ENCODE data around the gene KANSL1. TPM values are rescaled to one million over a fixed set of nuclear protein-coding genes. Genes with fewer than 3 reads are reported as not detected.

KANSL1 gene
- total RNA-seq, 1 experiment from 2014 or later = 67.1 TPM

DNA sequence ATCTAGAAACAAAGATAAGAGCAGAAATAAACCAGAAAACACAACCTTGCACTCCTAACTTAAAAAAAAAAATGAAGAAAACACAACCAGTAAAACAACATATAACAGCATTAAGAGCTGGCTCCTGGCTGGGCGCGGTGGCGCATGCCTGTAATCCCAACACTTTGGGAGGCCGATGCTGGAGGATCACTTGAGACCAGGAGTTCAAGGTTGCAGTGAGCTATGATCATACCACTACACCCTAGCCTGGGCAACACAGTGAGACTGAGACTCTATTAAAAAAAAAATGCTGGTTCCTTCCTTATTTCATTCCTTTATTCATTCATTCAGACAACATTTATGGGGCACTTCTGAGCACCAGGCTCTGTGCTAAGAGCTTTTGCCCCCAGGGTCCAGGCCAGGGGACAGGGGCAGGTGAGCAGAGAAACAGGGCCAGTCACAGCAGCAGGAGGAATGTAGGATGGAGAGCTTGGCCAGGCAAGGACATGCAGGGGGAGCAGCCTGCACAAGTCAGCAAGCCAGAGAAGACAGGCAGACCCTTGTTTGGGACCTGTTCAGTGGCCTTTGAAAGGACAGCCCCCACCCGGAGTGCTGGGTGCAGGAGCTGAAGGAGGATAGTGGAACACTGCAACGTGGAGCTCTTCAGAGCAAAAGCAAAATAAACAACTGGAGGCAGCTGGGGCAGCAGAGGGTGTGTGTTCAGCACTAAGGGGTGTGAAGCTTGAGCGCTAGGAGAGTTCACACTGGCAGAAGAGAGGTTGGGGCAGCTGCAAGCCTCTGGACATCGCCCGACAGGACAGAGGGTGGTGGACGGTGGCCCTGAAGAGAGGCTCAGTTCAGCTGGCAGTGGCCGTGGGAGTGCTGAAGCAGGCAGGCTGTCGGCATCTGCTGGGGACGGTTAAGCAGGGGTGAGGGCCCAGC lies 191.6 kb downstream of the KANSL1 start:
- peak overlapping the region; percentile 16 for H3K27ac Mint-ChIP-seq (ENCODE audit: low read depth, unreplicated experiment)
- no peaks in the 10 kb centered on the region for H3K9me3 Mint-ChIP-seq (ENCODE audit: unreplicated experiment)
- TF ChIP-seq, protein P1, sequence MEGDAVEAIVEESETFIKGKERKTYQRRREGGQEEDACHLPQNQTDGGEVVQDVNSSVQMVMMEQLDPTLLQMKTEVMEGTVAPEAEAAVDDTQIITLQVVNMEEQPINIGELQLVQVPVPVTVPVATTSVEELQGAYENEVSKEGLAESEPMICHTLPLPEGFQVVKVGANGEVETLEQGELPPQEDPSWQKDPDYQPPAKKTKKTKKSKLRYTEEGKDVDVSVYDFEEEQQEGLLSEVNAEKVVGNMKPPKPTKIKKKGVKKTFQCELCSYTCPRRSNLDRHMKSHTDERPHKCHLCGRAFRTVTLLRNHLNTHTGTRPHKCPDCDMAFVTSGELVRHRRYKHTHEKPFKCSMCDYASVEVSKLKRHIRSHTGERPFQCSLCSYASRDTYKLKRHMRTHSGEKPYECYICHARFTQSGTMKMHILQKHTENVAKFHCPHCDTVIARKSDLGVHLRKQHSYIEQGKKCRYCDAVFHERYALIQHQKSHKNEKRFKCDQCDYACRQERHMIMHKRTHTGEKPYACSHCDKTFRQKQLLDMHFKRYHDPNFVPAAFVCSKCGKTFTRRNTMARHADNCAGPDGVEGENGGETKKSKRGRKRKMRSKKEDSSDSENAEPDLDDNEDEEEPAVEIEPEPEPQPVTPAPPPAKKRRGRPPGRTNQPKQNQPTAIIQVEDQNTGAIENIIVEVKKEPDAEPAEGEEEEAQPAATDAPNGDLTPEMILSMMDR (IDR thresholded peaks at IDR 0.05; ENCODE audit: unreplicated experiment) = no peak
- intact Hi-C loops (cut with micrococcal nuclease) = loop anchor here (1.0 to 10.0 kb wide), 3 partner anchors 43 to 212 kb away; no protein-coding TSS in a partner anchor
- ChIA-PET CTCF (interaction anchor here (0.6 to 6.4 kb wide), 24 partner anchors 9 to 345 kb away, joined by 3 to 61 read pairs (median 6); partner anchors contain the start of gene KANSL1), POLR2A (interaction anchor here (0.7 to 1.0 kb wide), 2 partner anchors 15 to 211 kb away, joined by 3 to 4 read pairs; no protein-coding TSS in a partner anchor)
- DNase-seq (ENCODE audit: unreplicated experiment) = no peak
- peaks cover 10% of the 10 kb centered on the region for H3K27me3 Mint-ChIP-seq (ENCODE audit: insufficient read depth, unreplicated experiment)
- H3K4me3 Mint-ChIP-seq (ENCODE audit: unreplicated experiment) = no peak overlapping the region
- no peaks in the 10 kb centered on the region for H3K36me3 Mint-ChIP-seq (ENCODE audit: insufficient read depth, unreplicated experiment)
- H3K4me1 Mint-ChIP-seq (ENCODE audit: insufficient read depth, unreplicated experiment) = no peaks in the 10 kb centered on the region
- no TSS peak for BruUV-seq (replicated peaks)

GRCh38 chr17:46000757-46001156 lies 192.5 kb downstream of the KANSL1 start:
- Mint-ChIP-seq H3K27ac (ENCODE audit: low read depth, unreplicated experiment) (no peak overlapping the region), H3K36me3 (ENCODE audit: insufficient read depth, unreplicated experiment) (no peaks in the 10 kb centered on the region), H3K27me3 (ENCODE audit: insufficient read depth, unreplicated experiment) (peaks cover 10% of the 10 kb centered on the region), H3K9me3 (ENCODE audit: unreplicated experiment) (no peaks in the 10 kb centered on the region), H3K4me1 (ENCODE audit: insufficient read depth, unreplicated experiment) (no peaks in the 10 kb centered on the region), H3K4me3 (ENCODE audit: unreplicated experiment) (no peak overlapping the region)
- TF ChIP-seq, protein P1 (IDR thresholded peaks at IDR 0.05; ENCODE audit: unreplicated experiment) = no peak
- DNase-seq (ENCODE audit: unreplicated experiment) = no peak
- ChIA-PET POLR2A (no interaction called here), CTCF (interaction anchor here (0.9 to 6.4 kb wide), 5 partner anchors 179 to 212 kb away, joined by 3 to 61 read pairs (median 3); partner anchors contain the start of gene KANSL1)
- intact Hi-C loops (cut with micrococcal nuclease) = loop anchor here (10.0 kb wide), 1 partner anchor 184 kb away; no protein-coding TSS in a partner anchor
- BruUV-seq (replicated peaks) = no TSS peak

GRCh38 chr17:46000292-46000691 lies 192.9 kb downstream of the KANSL1 start:
- Mint-ChIP-seq H3K27ac (ENCODE audit: low read depth, unreplicated experiment) (no peak overlapping the region), H3K27me3 (ENCODE audit: insufficient read depth, unreplicated experiment) (peaks cover 10% of the 10 kb centered on the region), H3K9me3 (ENCODE audit: unreplicated experiment) (no peaks in the 10 kb centered on the region), H3K36me3 (ENCODE audit: insufficient read depth, unreplicated experiment) (no peaks in the 10 kb centered on the region), H3K4me1 (ENCODE audit: insufficient read depth, unreplicated experiment) (no peaks in the 10 kb centered on the region), H3K4me3 (ENCODE audit: unreplicated experiment) (no peak overlapping the region)
- POLR2A ChIA-PET = no interaction called here
- no peak for DNase-seq (ENCODE audit: unreplicated experiment)
- CTCF ChIA-PET = interaction anchor here (0.9 to 6.4 kb wide), 2 partner anchors 187 to 213 kb away, joined by 3 to 61 read pairs; no protein-coding TSS in a partner anchor
- TF ChIP-seq, protein P1 (IDR thresholded peaks at IDR 0.05; ENCODE audit: unreplicated experiment) = no peak
- intact Hi-C loops (cut with micrococcal nuclease) = loop anchor here (10.0 kb wide), 1 partner anchor 185 kb away; no protein-coding TSS in a partner anchor
- no TSS peak for BruUV-seq (replicated peaks)

DNA sequence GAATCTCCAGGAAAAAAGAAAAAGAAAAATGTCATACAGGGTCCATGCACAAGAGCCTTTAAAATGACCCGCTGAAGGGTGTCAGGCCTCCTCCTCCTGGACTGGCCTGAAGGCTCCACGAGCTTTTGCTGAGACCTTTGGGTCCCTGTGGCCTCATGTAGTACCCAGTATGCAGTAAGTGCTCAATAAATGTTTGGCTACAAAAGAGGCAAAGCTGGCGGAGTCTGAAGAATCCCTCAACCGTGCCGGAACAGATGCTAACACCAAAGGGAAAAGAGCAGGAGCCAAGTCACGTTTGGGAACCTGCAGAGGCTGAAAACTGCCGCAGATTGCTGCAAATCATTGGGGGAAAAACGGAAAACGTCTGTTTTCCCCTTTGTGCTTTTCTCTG lies 193.3 kb downstream of the KANSL1 start:
- POLR2A ChIA-PET = no interaction called here

More for the DNA sequence above, 193.3 kb downstream of the KANSL1 start:
- no peak for DNase-seq (ENCODE audit: unreplicated experiment)
- no peak overlapping the region for H3K27ac Mint-ChIP-seq (ENCODE audit: low read depth, unreplicated experiment)
- intact Hi-C loops (cut with micrococcal nuclease) = loop anchor here (10.0 kb wide), 1 partner anchor 185 kb away; no protein-coding TSS in a partner anchor
- TF ChIP-seq, protein P1 (IDR thresholded peaks at IDR 0.05; ENCODE audit: unreplicated experiment) = no peak
- CTCF ChIA-PET = interaction anchor here (6.4 kb wide), 1 partner anchor 213 kb away, joined by 61 read pairs; no protein-coding TSS in a partner anchor
- H3K9me3 Mint-ChIP-seq (ENCODE audit: unreplicated experiment) = no peaks in the 10 kb centered on the region
- H3K36me3 Mint-ChIP-seq (ENCODE audit: insufficient read depth, unreplicated experiment) = no peaks in the 10 kb centered on the region
- no TSS peak for BruUV-seq (replicated peaks)
- H3K27me3 Mint-ChIP-seq (ENCODE audit: insufficient read depth, unreplicated experiment) = peaks cover 10% of the 10 kb centered on the region
- H3K4me1 Mint-ChIP-seq (ENCODE audit: insufficient read depth, unreplicated experiment) = no peaks in the 10 kb centered on the region
- H3K4me3 Mint-ChIP-seq (ENCODE audit: unreplicated experiment) = no peak overlapping the region
